H1 (cell line): Measurements from ENCODE around the gene CACNG5. TPM values are rescaled to one million over a fixed set of nuclear protein-coding genes. Genes with fewer than 3 reads are reported as not detected.

Source experiments
- SIRT6 ChIP-seq: IDR thresholded peaks from one replicate; pipeline ENCODE4 v1.7.1; 2012; ENCODE audit warnings: low read length, inconsistent platforms
- TBP ChIP-seq: IDR thresholded peaks from 2 replicates; pipeline ENCODE4 v1.6.1; 2011; ENCODE audit warnings: low read depth, low read length, improper control_type of control experiment
- YY1 ChIP-seq: IDR thresholded peaks from 2 replicates; pipeline ENCODE4 v1.6.1; 2011; ENCODE audit warnings: low read depth, mild to moderate bottlenecking, low read length
- polyA plus RNA-seq, 7 experiments: library from polyadenylated mRNA; depleted of rRNA in 3 of 7; stranded (reverse) in 5 of 7; unstranded in 2 of 7; fragments of >200 nt in 5 of 7; fragments of 200-250 nt in 2 of 7; gene quantifications; 1 replicate in 5 of 7; 2 replicates in 1 of 7; 4 replicates in 1 of 7; pipeline versions ENCODE4 v1.2.1 to v1.2.3, GENCODE V29; 2011 to 2013; ENCODE audit warnings: missing spikeins in 2 of 7, mixed read lengths in 2 of 7
- total RNA-seq: library from RNA; stranded (reverse); fragmentation: NEBNext Ultra II Directional; extraction: Animal tissue kit (Norgen Biotek cat#: 25700); gene quantifications from 2 replicates; pipeline ENCODE4 v1.2.1, GENCODE V29; 2021
- TF ChIP-seq, protein P1 (sequence below): IDR thresholded peaks from 2 replicates; pipeline ENCODE4 v1.6.1; 2011; ENCODE audit warnings: low read length, improper control_type of control experiment

Gene CACNG5
- total and polyA plus RNA-seq, 2 of the 8 experiments (the other 6 are each of a cell fraction or from before 2014, with no cell fraction given), result 2.2 to 3.1 TPM

DNA sequence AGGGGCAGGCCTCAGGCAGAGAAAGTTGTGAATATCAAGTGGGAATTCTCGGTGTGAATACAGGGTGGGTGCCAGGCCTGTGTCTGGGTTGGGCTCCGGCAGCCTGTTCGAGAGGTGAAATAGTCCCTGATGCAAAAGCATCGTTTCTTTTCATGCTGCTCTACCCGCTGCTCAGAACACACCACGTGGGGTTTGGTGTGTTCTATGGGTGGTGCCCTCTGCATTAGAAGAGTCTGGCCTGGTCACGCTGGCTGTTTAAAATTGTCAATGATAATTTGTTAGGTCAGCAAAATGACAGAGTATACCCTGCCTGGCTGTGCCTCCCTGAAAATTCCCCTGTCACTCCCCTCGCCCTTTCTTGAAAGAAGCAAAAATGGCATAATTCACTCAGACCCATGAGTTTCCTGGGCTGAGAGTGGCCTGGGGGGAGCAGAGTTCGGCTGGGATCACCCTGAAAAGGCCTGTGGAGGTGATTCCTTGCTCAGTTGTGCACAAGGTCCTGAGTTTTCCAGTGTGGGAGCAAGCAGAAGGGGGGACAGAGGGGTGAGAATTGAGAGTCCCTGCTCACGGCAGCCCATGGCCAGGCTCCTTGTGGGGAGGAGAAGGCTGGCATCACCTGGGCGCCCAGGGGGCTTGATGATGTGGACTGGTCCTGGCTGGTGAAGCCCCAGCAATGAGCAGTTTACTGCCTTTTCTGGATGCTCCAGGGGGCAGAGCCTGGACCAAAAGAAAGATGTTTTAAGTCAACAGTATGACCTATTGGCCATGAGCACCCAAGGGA is 3.2 kb downstream of the CACNG5 start (continued):
- TF ChIP-seq, protein P1, sequence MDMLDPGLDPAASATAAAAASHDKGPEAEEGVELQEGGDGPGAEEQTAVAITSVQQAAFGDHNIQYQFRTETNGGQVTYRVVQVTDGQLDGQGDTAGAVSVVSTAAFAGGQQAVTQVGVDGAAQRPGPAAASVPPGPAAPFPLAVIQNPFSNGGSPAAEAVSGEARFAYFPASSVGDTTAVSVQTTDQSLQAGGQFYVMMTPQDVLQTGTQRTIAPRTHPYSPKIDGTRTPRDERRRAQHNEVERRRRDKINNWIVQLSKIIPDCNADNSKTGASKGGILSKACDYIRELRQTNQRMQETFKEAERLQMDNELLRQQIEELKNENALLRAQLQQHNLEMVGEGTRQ, result no peak
- no peak for TF ChIP-seq TBP
- no peak for TF ChIP-seq SIRT6
- no peak for TF ChIP-seq YY1
